WTC11 (cell line): ENCODE measurements around the gene GPR149. TPM values are rescaled to one million over a fixed set of nuclear protein-coding genes. Genes with fewer than 3 reads are reported as not detected.

Experiments
- ATAC-seq: fragments of 200-7000 bp; cut with Tn5 transposase; 2 replicates; pipeline ENCODE4 v1.10.0; 2021; ENCODE audit warnings: mild to moderate bottlenecking, moderate library complexity
- CTCF ChIA-PET: fragments of 300-600 bp; sonication (Branson Sonifier 250); formaldehyde crosslinking; loops from one replicate; lab custom pipeline; 2021; ENCODE audit warnings: antibody characterized with exemption; lab: Charles Lee
- POLR2A ChIA-PET: fragments of 350-600 bp; sonication (Branson Sonifier 250); formaldehyde crosslinking; loops from one replicate; lab custom pipeline; 2021; ENCODE audit warnings: antibody characterized with exemption; lab: Charles Lee
- DNase-seq: peaks from one replicate; pipeline ENCODE4 v3.0.0; 2021; ENCODE audit warnings: low spot score
- H3K27ac Mint-ChIP-seq: 2 replicates; pipeline ENCODE4 v1.8.0; 2021; ENCODE audit warnings: mixed read lengths
- H3K27me3 Mint-ChIP-seq: 2 replicates; pipeline ENCODE4 v1.8.0; 2021; ENCODE audit warnings: low read depth, mild to moderate bottlenecking, moderate library complexity, mixed read lengths
- H3K36me3 Mint-ChIP-seq: 2 replicates; pipeline ENCODE4 v1.8.0; 2021; ENCODE audit warnings: mixed read lengths
- H3K4me1 Mint-ChIP-seq: 2 replicates; pipeline ENCODE4 v1.8.0; 2022; ENCODE audit warnings: mixed read lengths
- H3K4me3 Mint-ChIP-seq: 2 replicates; pipeline ENCODE4 v1.8.0; 2021; ENCODE audit warnings: mild to moderate bottlenecking, moderate library complexity, mixed read lengths
- H3K9me3 Mint-ChIP-seq: 2 replicates; pipeline ENCODE4 v1.8.0; 2021; ENCODE audit warnings: mixed read lengths
- ARID4B ChIP-seq: sonication (generic); formaldehyde crosslinking; IDR thresholded peaks from 2 replicates; pipeline ENCODE4 v1.8.0; 2023; ENCODE audit warnings: missing genetic modification reagents, mild to moderate bottlenecking, borderline replicate concordance
- ATF2 ChIP-seq: sonication (generic); formaldehyde crosslinking; IDR thresholded peaks from 2 replicates; pipeline ENCODE4 v1.8.1; 2022; ENCODE audit warnings: low read depth, missing genetic modification reagents, borderline replicate concordance
- ETV6 ChIP-seq: sonication (generic); formaldehyde crosslinking; IDR thresholded peaks from 2 replicates; pipeline ENCODE4 v1.8.1; 2022; ENCODE audit warnings: mild to moderate bottlenecking, missing genetic modification reagents
- MLX ChIP-seq: sonication (generic); formaldehyde crosslinking; IDR thresholded peaks from 2 replicates; pipeline ENCODE4 v1.8.1; 2023; ENCODE audit warnings: mild to moderate bottlenecking, missing genetic modification reagents, moderate library complexity
- MXD4 ChIP-seq: fragments of 250-450 bp; sonication (Bioruptor Pico); IDR thresholded peaks from 2 replicates; pipeline ENCODE4 v1.8.0; 2021; ENCODE audit warnings: mild to moderate bottlenecking, moderate library complexity, borderline replicate concordance
- MYBL2 ChIP-seq: sonication (generic); formaldehyde crosslinking; IDR thresholded peaks from 2 replicates; pipeline ENCODE4 v1.8.1; 2023; ENCODE audit warnings: mild to moderate bottlenecking, moderate library complexity, missing genetic modification reagents
- OVOL2 ChIP-seq: fragments of 250-450 bp; sonication (Bioruptor Pico); IDR thresholded peaks from 2 replicates; pipeline ENCODE4 v1.9.0; 2021; ENCODE audit warnings: mild to moderate bottlenecking, borderline replicate concordance
- PREB ChIP-seq: sonication (generic); formaldehyde crosslinking; IDR thresholded peaks from 2 replicates; pipeline ENCODE4 v1.8.1; 2022; ENCODE audit warnings: mild to moderate bottlenecking, missing genetic modification reagents, moderate library complexity, borderline replicate concordance
- SP1 ChIP-seq: sonication (generic); formaldehyde crosslinking; conservative IDR thresholded peaks from 2 replicates; pipeline ENCODE4 v1.8.1; 2022; ENCODE audit warnings: missing genetic modification reagents
- STAT6 ChIP-seq: sonication (generic); formaldehyde crosslinking; conservative IDR thresholded peaks from 2 replicates; pipeline ENCODE4 v1.8.1; 2023; ENCODE audit warnings: mild to moderate bottlenecking, low read depth, missing genetic modification reagents, moderate library complexity
- TP53 ChIP-seq: sonication (generic); formaldehyde crosslinking; IDR thresholded peaks from 2 replicates; pipeline ENCODE4 v1.8.1; 2023; ENCODE audit warnings: mild to moderate bottlenecking, missing genetic modification reagents
- ZBTB21 ChIP-seq: sonication (generic); formaldehyde crosslinking; IDR thresholded peaks from 2 replicates; pipeline ENCODE4 v1.8.1; 2023; ENCODE audit warnings: mild to moderate bottlenecking, missing genetic modification reagents, borderline replicate concordance
- ZNF138 ChIP-seq: sonication (generic); formaldehyde crosslinking; conservative IDR thresholded peaks from 2 replicates; pipeline ENCODE4 v1.8.1; 2022; ENCODE audit warnings: mild to moderate bottlenecking, moderate library complexity, missing genetic modification reagents
- ZNF219 ChIP-seq: sonication (generic); formaldehyde crosslinking; IDR thresholded peaks from 2 replicates; pipeline ENCODE4 v1.8.0; 2023; ENCODE audit warnings: missing genetic modification reagents, mild to moderate bottlenecking, borderline replicate concordance
- ZNF317 ChIP-seq: sonication (generic); formaldehyde crosslinking; IDR thresholded peaks from 2 replicates; pipeline ENCODE4 v1.8.1; 2023; ENCODE audit warnings: low read depth, mild to moderate bottlenecking, moderate library complexity, missing genetic modification reagents, borderline replicate concordance
- ZNF512 ChIP-seq: sonication (generic); formaldehyde crosslinking; IDR thresholded peaks from 2 replicates; pipeline ENCODE4 v1.8.1; 2022; ENCODE audit warnings: missing genetic modification reagents, borderline replicate concordance
- total RNA-seq: library from RNA; stranded (reverse); gene quantifications from 3 replicates; pipeline ENCODE4 v1.2.3, GENCODE V29; 2021

GPR149 gene
- total RNA-seq, 1 experiment from 2014 or later = not detected

GRCh38 chr3:154384479-154384878 is 45.5 kb downstream of the GPR149 start:
- Mint-ChIP-seq H3K4me1 (no peaks in the 10 kb centered on the region), H3K4me3 (no peak overlapping the region), H3K27ac (no peak overlapping the region), H3K27me3 (peaks cover 3% of the 10 kb centered on the region; the same call in 1 of the 2 replicates), H3K9me3 (no peaks in the 10 kb centered on the region), H3K36me3 (no peaks in the 10 kb centered on the region)
- ChIA-PET CTCF (no interaction called here), POLR2A (no interaction called here)
- ATAC-seq (no peak), DNase-seq (no peak)
- TF ChIP-seq MYBL2 (CRISPR knock-in tag) = no peak
- TF ChIP-seq MXD4 (CRISPR knock-in tag) = no peak
- no peak for TF ChIP-seq SP1 (CRISPR knock-in tag)
- no peak for TF ChIP-seq ZNF317 (CRISPR knock-in tag)
- no peak for TF ChIP-seq ETV6
- no peak for TF ChIP-seq ZNF138
- no peak for TF ChIP-seq ZNF219 (CRISPR knock-in tag)
- no peak for TF ChIP-seq TP53 (CRISPR knock-in tag)
- TF ChIP-seq ZNF512 = no peak
- no peak for TF ChIP-seq OVOL2 (CRISPR knock-in tag)
- TF ChIP-seq ZBTB21 (CRISPR knock-in tag) = no peak
- no peak for TF ChIP-seq PREB (CRISPR knock-in tag)
- TF ChIP-seq ARID4B = no peak
- no peak for TF ChIP-seq MLX

GRCh38 chr3:154378311-154378710 is 51.7 kb downstream of the GPR149 start:
- ChIA-PET POLR2A (no interaction called here), CTCF (no interaction called here)
- Mint-ChIP-seq H3K4me1 (no peaks in the 10 kb centered on the region), H3K4me3 (no peak overlapping the region), H3K27me3 (no peaks in the 10 kb centered on the region), H3K9me3 (no peaks in the 10 kb centered on the region), H3K27ac (no peak overlapping the region), H3K36me3 (no peaks in the 10 kb centered on the region)
- ATAC-seq (no peak), DNase-seq (no peak)
- TF ChIP-seq PREB (CRISPR knock-in tag) (no peak), STAT6 (CRISPR knock-in tag) (no peak), ATF2 (CRISPR knock-in tag) (no peak)
